SK-N-SH (cell line): ENCODE measurements around the gene DEFB124. TPM values are rescaled to one million over a fixed set of nuclear protein-coding genes. Genes with fewer than 3 reads are reported as not detected.
A peak's percentile ranks its signal among the peaks of the same experiment; 100 is the strongest.

ENCODE experiments used
- CTCF ChIA-PET: fragments of 300-600, 350-600 bp; formaldehyde crosslinking; extraction: SDS; loops from one replicate; lab custom pipeline; 2021; lab: Yijun Ruan, JAX
- POLR2A ChIA-PET: fragments of 350-600 bp; sonication (Branson Sonifier 250); formaldehyde crosslinking; extraction: SDS; loops from one replicate; lab custom pipeline; 2020; ENCODE audit warnings: antibody characterized with exemption, inconsistent platforms; lab: Yijun Ruan, JAX
- DNase-seq: peaks from one replicate; pipeline ENCODE4 v3.0.0; 2012
- H2AFZ ChIP-seq: fragments of 200-600 bp; sonication (generic); 2 replicates; pipeline ENCODE4 v1.8.1; 2016; ENCODE audit warnings: antibody characterized with exemption, mild to moderate bottlenecking, low read depth
- H3F3A ChIP-seq: fragments of 200-600 bp; sonication (generic); replicated peaks from 2 replicates; pipeline ENCODE3; 2016; ENCODE audit warnings: antibody characterized with exemption, mild to moderate bottlenecking; ENCODE audit not compliant: insufficient read depth
- H3K27ac ChIP-seq, 2 experiments: fragments of 200-500 bp in 1 of 2; fragments of 200-600 bp in 1 of 2; sonication (Bioruptor generic) in 1 of 2; sonication (generic), shearing (Covaris generic) in 1 of 2; 2 replicates each; pipeline versions ENCODE4 v1.5.1 to v1.6.1; 2014 to 2016; ENCODE audit warnings: low read depth in 2 of 2, inconsistent platforms in 1 of 2, low read length in 1 of 2, mild to moderate bottlenecking in 1 of 2, mixed read lengths in 1 of 2
- H3K27me3 ChIP-seq: fragments of 200-600 bp; sonication (generic), shearing (Covaris generic); 2 replicates; pipeline ENCODE4 v1.6.1; 2016; ENCODE audit warnings: mixed run types; ENCODE audit not compliant: insufficient read depth
- H3K36me3 ChIP-seq, 2 experiments: fragments of 200-500 bp in 1 of 2; fragments of 200-600 bp in 1 of 2; sonication (Bioruptor generic) in 1 of 2; sonication (generic) in 1 of 2; replicated peaks in 1 of 2; 2 replicates each; pipeline versions ENCODE3 to v1.5.1; 2014 to 2016; ENCODE audit warnings: low read length in 1 of 2, mild to moderate bottlenecking in 1 of 2; ENCODE audit not compliant: insufficient read depth in 2 of 2, control insufficient read depth in 1 of 2
- H3K4me1 ChIP-seq, 2 experiments: fragments of 200-500 bp in 1 of 2; fragments of 200-600 bp in 1 of 2; sonication (Bioruptor generic) in 1 of 2; sonication (generic), shearing (Covaris generic) in 1 of 2; 2 replicates each; pipeline versions ENCODE4 v1.5.1 to v1.6.1; 2014 to 2016; ENCODE audit warnings: low read depth in 1 of 2, low read length in 1 of 2, mixed run types in 1 of 2; ENCODE audit not compliant: insufficient read depth in 2 of 2, control insufficient read depth in 1 of 2
- H3K4me2 ChIP-seq: fragments of 200-600 bp; sonication (generic), shearing (Covaris generic); 2 replicates; pipeline ENCODE4 v1.6.1; 2017; ENCODE audit warnings: mixed run types
- H3K4me3 ChIP-seq, 2 experiments: fragments of 200-500 bp in 1 of 2; fragments of 200-600 bp in 1 of 2; sonication (Bioruptor generic) in 1 of 2; sonication (generic), shearing (Covaris generic) in 1 of 2; 2 replicates each; pipeline versions ENCODE4 v1.5.1 to v1.8.1; 2014 to 2016; ENCODE audit warnings: low read depth in 2 of 2, inconsistent platforms in 1 of 2, low read length in 1 of 2, mild to moderate bottlenecking in 1 of 2, mixed read lengths in 1 of 2, moderate library complexity in 1 of 2
- H3K79me2 ChIP-seq: fragments of 200-600 bp; sonication (generic); 2 replicates; pipeline ENCODE4 v1.8.1; 2017; ENCODE audit warnings: mild to moderate bottlenecking; ENCODE audit not compliant: insufficient read depth
- H3K9ac ChIP-seq: fragments of 200-600 bp; sonication (generic); 2 replicates; pipeline ENCODE4 v1.6.1; 2017; ENCODE audit warnings: mixed run types
- H3K9me2 ChIP-seq: fragments of 200-600 bp; sonication (generic); 2 replicates; pipeline ENCODE4 v1.6.1; 2017; ENCODE audit warnings: mixed run types
- H3K9me3 ChIP-seq: fragments of 200-600 bp; sonication (generic); 2 replicates; pipeline ENCODE4 v1.6.1; 2017; ENCODE audit warnings: mixed run types, mild to moderate bottlenecking, moderate library complexity
- H4K20me1 ChIP-seq: fragments of 200-600 bp; sonication (generic); 2 replicates; pipeline ENCODE4 v1.6.1; 2017; ENCODE audit warnings: mild to moderate bottlenecking, mixed run types; ENCODE audit not compliant: insufficient read depth
- CHD2 ChIP-seq: fragments of 150-350 bp; IDR thresholded peaks from 2 replicates; pipeline ENCODE4 v1.6.1; 2018; ENCODE audit warnings: low read length; ENCODE audit not compliant: partially characterized antibody
- CTCF ChIP-seq: fragments of 200-600 bp; sonication (generic); IDR thresholded peaks from 2 replicates; pipeline ENCODE4 v1.6.1; 2017; ENCODE audit warnings: antibody characterized with exemption, mild to moderate bottlenecking, moderate library complexity
- ELF1 ChIP-seq: IDR thresholded peaks from 2 replicates; pipeline ENCODE4 v1.4.0; 2012
- EP300 ChIP-seq, 2 experiments: IDR thresholded peaks; 2 replicates each; pipeline versions ENCODE4 v1.4.0 to v1.6.1; 2012; ENCODE audit warnings: borderline replicate concordance in 1 of 2, low read depth in 1 of 2, low read length in 1 of 2
- EZH2phosphoT487 ChIP-seq: fragments of 200-600 bp; sonication (generic); IDR thresholded peaks from 2 replicates; pipeline ENCODE4 v1.6.1; 2017; ENCODE audit warnings: low read depth, mixed run types, mild to moderate bottlenecking, antibody characterized with exemption, moderate library complexity, borderline replicate concordance
- FOSL2 ChIP-seq: IDR thresholded peaks from 2 replicates; pipeline ENCODE4 v1.4.0; 2012; ENCODE audit warnings: low read depth, mild to moderate bottlenecking, moderate library complexity, borderline replicate concordance
- FOXJ3 ChIP-seq: sonication (generic); formaldehyde crosslinking; IDR thresholded peaks from 2 replicates; pipeline ENCODE4 v1.5.1; 2020; ENCODE audit warnings: mild to moderate bottlenecking, missing genetic modification reagents
- FOXM1 ChIP-seq: IDR thresholded peaks from 2 replicates; pipeline ENCODE4 v1.4.0; 2012; ENCODE audit warnings: low read depth, mild to moderate bottlenecking
- JUND ChIP-seq: IDR thresholded peaks from 2 replicates; pipeline ENCODE4 v1.4.0; 2012
- MAX ChIP-seq: IDR thresholded peaks from 2 replicates; pipeline ENCODE4 v1.4.0; 2012; ENCODE audit warnings: low read depth
- NRF1 ChIP-seq: IDR thresholded peaks from 2 replicates; pipeline ENCODE4 v1.6.1; 2012; ENCODE audit warnings: low read depth, mild to moderate bottlenecking, low read length
- PBX3 ChIP-seq: IDR thresholded peaks from 2 replicates; pipeline ENCODE4; 2012
- POLR2AphosphoS5 ChIP-seq: IDR thresholded peaks from 2 replicates; pipeline ENCODE4 v1.6.1; 2012; ENCODE audit warnings: low read depth, low read length
- REST ChIP-seq: IDR thresholded peaks from 2 replicates; pipeline ENCODE4 v1.6.1; 2012; ENCODE audit warnings: mild to moderate bottlenecking, low read depth, low read length, moderate library complexity
- RFX5 ChIP-seq: IDR thresholded peaks from 2 replicates; pipeline ENCODE4 v1.6.1; 2012; ENCODE audit warnings: mild to moderate bottlenecking, improper control_type of control experiment, low read length
- SMC3 ChIP-seq: IDR thresholded peaks from 2 replicates; pipeline ENCODE4 v1.6.1; 2012; ENCODE audit warnings: low read depth, low read length, improper control_type of control experiment
- TAF1 ChIP-seq: IDR thresholded peaks from 2 replicates; pipeline ENCODE4 v1.6.1; 2012; ENCODE audit warnings: low read depth, mild to moderate bottlenecking, low read length, moderate library complexity, borderline replicate concordance
- TCF12 ChIP-seq: IDR thresholded peaks from 2 replicates; pipeline ENCODE4 v1.4.0; 2012
- TEAD4 ChIP-seq: IDR thresholded peaks from 2 replicates; pipeline ENCODE4 v1.4.0; 2012; ENCODE audit warnings: mild to moderate bottlenecking, borderline replicate concordance; ENCODE audit not compliant: insufficient read depth
- YY1 ChIP-seq: IDR thresholded peaks from 2 replicates; pipeline ENCODE4 v1.4.0; 2012; ENCODE audit warnings: low read depth, mild to moderate bottlenecking
- WGBS: methylation state at CpG from one replicate; pipeline ENCODE4 v1.1.6; 2017; ENCODE audit warnings: low lambda C conversion rate; 5-methylcytosine and 5-hydroxymethylcytosine counted together
- polyA plus RNA-seq, 3 experiments: library from polyadenylated mRNA; depleted of rRNA; stranded (reverse); fragments of >200 nt; gene quantifications; 2 replicates each; pipeline ENCODE4 v1.2.3, GENCODE V29; 2012

Gene DEFB124
- polyA plus RNA-seq, 1 of the 3 experiments (the other 2 are of a cell fraction), result 0.26 TPM

GRCh38 chr20:31488115-31488514, 13.2 kb upstream of the DEFB124 start:
- CTCF ChIA-PET, result interaction anchor here (1.0 to 9.8 kb wide), 2 partner anchors 14 to 31 kb away, joined by 3 to 79 read pairs; no protein-coding TSS in a partner anchor
- peaks cover 0 to 5% of the 10 kb centered on the region in 2 experiments; a peak in 2 of 4 replicates for H3K4me1 ChIP-seq
- H3K4me3 ChIP-seq, result no peak overlapping the region
- H3K36me3 ChIP-seq, result no peaks in the 10 kb centered on the region
- no peak for DNase-seq
- H3K9me3 ChIP-seq, result no peaks in the 10 kb centered on the region
- no peaks in the 10 kb centered on the region for H3K79me2 ChIP-seq
- 79% methylated on average over 1 of the region's 2 CpGs for WGBS
- H3K4me2 ChIP-seq, result no peak overlapping the region
- H2AFZ ChIP-seq, result no peak overlapping the region
- no peak overlapping the region for H3K9ac ChIP-seq
- H3K9me2 ChIP-seq, result no peaks in the 10 kb centered on the region
- POLR2A ChIA-PET, result no interaction called here
- peaks cover 3% of the 10 kb centered on the region for H3F3A ChIP-seq
- no peaks in the 10 kb centered on the region for H3K27me3 ChIP-seq
- H4K20me1 ChIP-seq, result no peaks in the 10 kb centered on the region
- TF ChIP-seq FOXJ3 (CRISPR knock-in tag), result no peak
- no peak for TF ChIP-seq TAF1
- TF ChIP-seq, all 33 proteins: peak for 0
- no peak overlapping the region for H3K27ac ChIP-seq

GRCh38 chr20:31485450-31486339, 10.8 kb upstream of the DEFB124 start:
- no peaks in the 10 kb centered on the region for H3K27me3 ChIP-seq
- no peaks in the 10 kb centered on the region for H3K79me2 ChIP-seq
- peak overlapping the region; percentile 84 for H2AFZ ChIP-seq
- H3K4me2 ChIP-seq, result peak overlapping the region; percentile 71
- peaks cover 10% of the 10 kb centered on the region for H3F3A ChIP-seq
- peak overlapping the region; percentile 14 to 92; a peak in 3 of 4 replicates for H3K27ac ChIP-seq
- 20% methylated on average over 20 of the region's 31 CpGs for WGBS
- ChIA-PET CTCF (interaction anchor here (1.1 to 9.8 kb wide), 4 partner anchors 12 to 26 kb away, joined by 3 to 79 read pairs (median 4); no protein-coding TSS in a partner anchor), POLR2A (no interaction called here)
- no peaks in the 10 kb centered on the region for H3K36me3 ChIP-seq
- H3K4me3 ChIP-seq, result peak overlapping the region in 1 of 2 experiments; percentile 21; a peak in 2 of 4 replicates
- DNase-seq, result peak; percentile 61
- H3K4me1 ChIP-seq, result peaks cover 0 to 5% of the 10 kb centered on the region in 2 experiments; a peak in 2 of 4 replicates
- H3K9me3 ChIP-seq, result no peaks in the 10 kb centered on the region
- H4K20me1 ChIP-seq, result no peaks in the 10 kb centered on the region
- peak overlapping the region; percentile 61; the same call in 1 of the 2 replicates for H3K9ac ChIP-seq
- no peaks in the 10 kb centered on the region for H3K9me2 ChIP-seq
- TF ChIP-seq EZH2phosphoT487 (no peak), FOSL2 (peak; percentile 26; the same call in 1 of the 2 replicates), TCF12 (peak; percentile 74), JUND (peak; percentile 56; the same call in 1 of the 2 replicates), REST (peak; percentile 42), CTCF (no peak), CHD2 (peak; percentile 48), POLR2AphosphoS5 (peak; percentile 70), ELF1 (peak; percentile 78), RFX5 (no peak), YY1 (0 out of 2 replicates have a peak, but pooled peaks have one; percentile 23), PBX3 (peak; percentile 64; the same call in 1 of the 2 replicates), TEAD4 (peak; percentile 72), MAX (no peak), EP300 (IDR thresholded peaks at IDR 0.05; ENCODE audit: borderline replicate concordance in 1 of 2, low read depth in 1 of 2, low read length in 1 of 2) (peak in 1 of 2 experiments; percentile 87; a peak in 3 of 4 replicates), SMC3 (no peak), NRF1 (no peak), FOXM1 (peak; percentile 59; the same call in 1 of the 2 replicates)
